ENCODE data around the gene SUPT3H. TPM values are rescaled to one million over a fixed set of nuclear protein-coding genes. Genes with fewer than 3 reads are reported as not detected.
"Not testable (repeated sequence)": the region's sequence is repeated elsewhere in the genome, so short reads cannot be mapped to it uniquely, and the experiment has no call there.

The SUPT3H gene
- total RNA-seq, 1 donor from 2014 or later, result 2.6 TPM

GRCh38 chr6:45302832-45303231, 74.9 kb downstream of the SUPT3H start:
- Histone ChIP-seq H3K36me3 (peaks cover 5% of the 10 kb centered on the region), H3K4me3 (no peak overlapping the region), H3K27me3 (ENCODE audit: low read depth) (no peaks in the 10 kb centered on the region), H3K27ac (replicated peaks) (no peak overlapping the region), H3K9me3 (replicated peaks) (peaks cover 17% of the 10 kb centered on the region), H3K4me1 (no peaks in the 10 kb centered on the region)
- no peak for DNase-seq
- intact Hi-C loops (cut with micrococcal nuclease), result no loop called here
- no peak for TF ChIP-seq CTCF (IDR thresholded peaks at IDR 0.05; ENCODE audit: borderline replicate concordance)

- intact Hi-C loops (cut with micrococcal nuclease), result no loop called here
- H3K4me1 ChIP-seq, result no peaks in the 10 kb centered on the region
- TF ChIP-seq CTCF (IDR thresholded peaks at IDR 0.05; ENCODE audit: borderline replicate concordance), result no peak
- H3K4me3 ChIP-seq, result no peak overlapping the region
- peaks cover 14% of the 10 kb centered on the region for H3K9me3 ChIP-seq (replicated peaks)
- H3K27ac ChIP-seq (replicated peaks), result no peak overlapping the region
- no peak for DNase-seq
- no peaks in the 10 kb centered on the region for H3K27me3 ChIP-seq (ENCODE audit: low read depth)
- no peaks in the 10 kb centered on the region for H3K36me3 ChIP-seq
Observed at GRCh38 chr6:45301348-45302142, 76.2 kb downstream of the SUPT3H start.

GRCh38 chr6:45300736-45301135, 77.0 kb downstream of the SUPT3H start:
- Histone ChIP-seq H3K27me3 (ENCODE audit: low read depth) (no peaks in the 10 kb centered on the region), H3K27ac (replicated peaks) (no peak overlapping the region), H3K4me1 (no peaks in the 10 kb centered on the region), H3K4me3 (no peak overlapping the region), H3K36me3 (no peaks in the 10 kb centered on the region), H3K9me3 (replicated peaks) (peaks cover 14% of the 10 kb centered on the region)
- intact Hi-C loops (cut with micrococcal nuclease), result no loop called here
- no peak for DNase-seq
- TF ChIP-seq CTCF (IDR thresholded peaks at IDR 0.05; ENCODE audit: borderline replicate concordance), result no peak

GRCh38 chr6:45299096-45299581, 78.6 kb downstream of the SUPT3H start:
- H3K27me3 ChIP-seq (ENCODE audit: low read depth), result no peaks in the 10 kb centered on the region
- H3K27ac ChIP-seq (replicated peaks), result no peak overlapping the region
- intact Hi-C loops (cut with micrococcal nuclease), result no loop called here
- no peak for TF ChIP-seq CTCF (IDR thresholded peaks at IDR 0.05; ENCODE audit: borderline replicate concordance)
- H3K4me1 ChIP-seq, result no peaks in the 10 kb centered on the region
- H3K36me3 ChIP-seq, result no peaks in the 10 kb centered on the region
- DNase-seq, result no peak
- peaks cover 20% of the 10 kb centered on the region for H3K9me3 ChIP-seq (replicated peaks)
- H3K4me3 ChIP-seq, result no peak overlapping the region

- H3K27ac ChIP-seq (replicated peaks), result no peak overlapping the region
- H3K36me3 ChIP-seq, result no peaks in the 10 kb centered on the region
- H3K27me3 ChIP-seq (ENCODE audit: low read depth), result no peaks in the 10 kb centered on the region
- H3K4me3 ChIP-seq, result no peak overlapping the region
- no peaks in the 10 kb centered on the region for H3K4me1 ChIP-seq
- no peak for TF ChIP-seq CTCF (IDR thresholded peaks at IDR 0.05; ENCODE audit: borderline replicate concordance)
- DNase-seq, result no peak
- H3K9me3 ChIP-seq (replicated peaks), result peaks cover 12% of the 10 kb centered on the region
- intact Hi-C loops (cut with micrococcal nuclease), result no loop called here
Observed at GRCh38 chr6:45297320-45297719, 80.4 kb downstream of the SUPT3H start.

- H3K4me3 ChIP-seq; H3K27ac ChIP-seq (replicated peaks); DNase-seq; intact Hi-C loops (cut with micrococcal nuclease); H3K36me3 ChIP-seq; H3K27me3 ChIP-seq (ENCODE audit: low read depth); H3K4me1 ChIP-seq: not testable (repeated sequence)
- H3K9me3 ChIP-seq (replicated peaks), result peaks cover 13% of the 10 kb centered on the region
Observed at GRCh38 chr6:45294065-45294701, 83.6 kb downstream of the SUPT3H start.
